ENCODE data around the gene G6PC1.

G6PC1 gene

DNA sequence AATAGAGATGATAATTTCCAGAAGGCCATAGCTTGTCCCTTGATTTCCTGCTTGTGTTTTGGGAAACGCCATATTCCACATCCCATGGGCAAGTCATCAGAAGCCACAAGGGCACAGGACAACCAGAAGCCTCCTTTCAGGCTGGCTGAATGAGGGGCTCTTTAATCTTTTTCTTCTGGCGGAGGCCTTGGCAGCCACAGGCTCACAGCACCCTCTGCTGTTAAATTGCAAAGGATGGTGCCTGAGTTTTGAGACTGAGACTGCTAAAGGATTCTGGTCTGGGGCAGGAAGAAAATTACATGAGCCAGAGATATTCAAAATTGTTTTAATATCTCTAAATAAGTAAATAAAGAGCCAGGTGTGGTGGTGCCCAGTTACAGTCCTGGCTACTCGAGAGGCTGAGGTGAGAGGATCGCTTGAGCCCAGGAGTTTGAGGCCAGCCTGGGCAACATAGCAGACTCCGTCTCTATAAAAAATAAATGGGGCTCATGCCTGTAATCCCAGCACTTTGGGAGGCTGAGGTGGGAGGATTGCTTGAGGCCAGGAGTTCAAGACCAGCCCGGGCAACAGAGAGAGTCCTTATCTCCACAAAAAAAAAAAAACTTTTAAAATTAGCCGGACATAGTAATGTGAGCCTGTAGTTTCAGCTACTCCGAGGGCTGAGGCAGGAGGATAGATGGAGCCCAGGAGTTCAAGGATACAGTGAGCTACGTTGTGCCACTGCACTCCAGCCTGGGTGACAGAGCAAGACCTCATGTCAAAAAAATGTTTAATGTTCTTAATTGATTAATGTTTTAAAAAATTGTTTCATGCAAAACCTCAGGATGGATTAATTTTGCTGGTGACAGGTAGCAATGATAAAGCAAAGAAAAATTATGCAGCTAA, 37.4 kb downstream of the G6PC1 start:
- no peak for DNase-seq (ENCODE audit: low read depth)

DNA sequence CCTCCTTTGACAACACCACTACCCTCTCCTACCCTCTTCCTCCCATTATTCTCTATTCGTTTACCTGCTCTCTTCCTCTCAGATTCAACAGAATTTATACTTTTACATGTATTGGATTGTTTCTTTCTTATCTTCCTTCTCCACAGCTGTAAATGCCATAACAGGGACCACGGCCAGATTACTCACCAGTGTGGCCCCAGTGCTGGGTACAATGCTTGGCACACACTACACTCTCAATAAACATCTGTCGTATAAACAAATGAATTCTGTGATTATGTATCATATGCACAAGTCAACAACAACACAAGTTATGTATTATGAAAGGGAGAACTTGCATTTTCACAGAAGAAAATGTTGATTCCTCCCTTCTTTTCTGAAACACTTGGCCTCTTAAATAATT, 43.6 kb downstream of the G6PC1 start:
- no peak for DNase-seq (ENCODE audit: low read depth)

- no peak for DNase-seq (ENCODE audit: low read depth)
These were observed 46.2 kb downstream of the G6PC1 start for GRCh38 chr17:42946812-42947211.

- DNase-seq (ENCODE audit: low read depth): no peak
These were observed 49.6 kb downstream of the G6PC1 start for GRCh38 chr17:42950044-42950783.
